ENCODE measurements around the gene CPSF2. TPM values are rescaled to one million over a fixed set of nuclear protein-coding genes. Genes with fewer than 3 reads are reported as not detected.

CPSF2 gene
- total and polyA plus RNA-seq, 2 of the 13 experiments (the other 11 are each of a cell fraction or from before 2014, with no cell fraction given) = 14.3 to 67.9 TPM

DNA sequence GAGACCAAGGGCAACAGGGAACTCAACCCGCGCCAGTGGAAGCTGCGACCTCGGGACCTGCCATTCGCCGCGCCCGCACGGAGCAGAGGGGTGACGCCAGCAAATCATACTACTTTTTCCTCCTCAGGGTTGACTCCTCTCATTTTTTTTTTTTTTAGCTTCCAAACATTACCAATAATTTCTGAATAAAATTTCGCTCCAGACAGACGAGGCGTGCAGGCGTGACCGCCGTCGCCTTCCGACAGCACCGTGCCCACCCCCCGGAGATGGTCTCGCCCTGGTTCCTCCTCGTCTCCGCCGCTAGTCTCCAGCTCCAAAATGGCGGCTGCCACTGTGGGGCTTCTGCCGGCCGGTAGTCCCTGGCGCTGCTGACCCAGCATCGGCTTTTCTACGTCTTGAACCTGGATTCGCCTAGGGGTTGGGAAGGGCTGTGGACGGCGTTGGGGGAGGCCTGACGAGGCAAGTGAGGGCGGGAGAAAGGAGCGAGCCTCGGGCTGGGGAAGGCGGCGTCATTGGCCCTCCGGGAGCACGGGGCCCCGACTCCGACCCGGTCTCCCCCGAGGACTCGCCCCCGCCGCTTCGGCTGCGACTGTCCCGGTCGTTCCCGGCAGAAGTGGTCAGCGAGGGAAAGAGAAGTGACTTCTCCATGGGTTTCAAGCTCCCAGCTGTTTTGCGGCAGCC is at the start of gene CPSF2, which contains the start of gene NDUFB1 (continued):
- TF ChIP-seq, protein P1, sequence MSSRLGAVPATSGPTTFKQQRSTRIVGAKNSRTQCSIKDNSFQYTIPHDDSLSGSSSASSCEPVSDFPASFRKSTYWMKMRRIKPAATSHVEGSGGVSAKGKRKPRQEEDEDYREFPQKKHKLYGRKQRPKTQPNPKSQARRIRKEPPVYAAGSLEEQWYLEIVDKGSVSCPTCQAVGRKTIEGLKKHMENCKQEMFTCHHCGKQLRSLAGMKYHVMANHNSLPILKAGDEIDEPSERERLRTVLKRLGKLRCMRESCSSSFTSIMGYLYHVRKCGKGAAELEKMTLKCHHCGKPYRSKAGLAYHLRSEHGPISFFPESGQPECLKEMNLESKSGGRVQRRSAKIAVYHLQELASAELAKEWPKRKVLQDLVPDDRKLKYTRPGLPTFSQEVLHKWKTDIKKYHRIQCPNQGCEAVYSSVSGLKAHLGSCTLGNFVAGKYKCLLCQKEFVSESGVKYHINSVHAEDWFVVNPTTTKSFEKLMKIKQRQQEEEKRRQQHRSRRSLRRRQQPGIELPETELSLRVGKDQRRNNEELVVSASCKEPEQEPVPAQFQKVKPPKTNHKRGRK (CRISPR knock-in tag; IDR thresholded peaks at IDR 0.05) = 0 out of 2 replicates have a peak, but pooled peaks have one; percentile 39
- TF ChIP-seq ARNT2 (CRISPR knock-in tag; IDR thresholded peaks at IDR 0.05; ENCODE audit: low read depth) (peak; percentile 83), SNAPC4 (CRISPR knock-in tag; IDR thresholded peaks at IDR 0.05) (no peak), ZNF350 (CRISPR knock-in tag; IDR thresholded peaks at IDR 0.05; ENCODE audit: borderline replicate concordance, low read depth) (peak; percentile 19; the same call in 1 of the 2 replicates), ZFP36L2 (CRISPR knock-in tag; IDR thresholded peaks at IDR 0.05) (no peak), ZBTB3 (CRISPR knock-in tag; IDR thresholded peaks at IDR 0.05; ENCODE audit: borderline replicate concordance, low read depth) (no peak), PRDM15 (CRISPR knock-in tag; IDR thresholded peaks at IDR 0.05) (peak; percentile 19; the same call in 1 of the 2 replicates), HNF4A (CRISPR knock-in tag; IDR thresholded peaks at IDR 0.05) (no peak), JUN (CRISPR knock-in tag; IDR thresholded peaks at IDR 0.05) (no peak), ZNF574 (CRISPR knock-in tag; IDR thresholded peaks at IDR 0.05) (peak; percentile 45; the same call in 1 of the 2 replicates)
- TF ChIP-seq, protein P2, sequence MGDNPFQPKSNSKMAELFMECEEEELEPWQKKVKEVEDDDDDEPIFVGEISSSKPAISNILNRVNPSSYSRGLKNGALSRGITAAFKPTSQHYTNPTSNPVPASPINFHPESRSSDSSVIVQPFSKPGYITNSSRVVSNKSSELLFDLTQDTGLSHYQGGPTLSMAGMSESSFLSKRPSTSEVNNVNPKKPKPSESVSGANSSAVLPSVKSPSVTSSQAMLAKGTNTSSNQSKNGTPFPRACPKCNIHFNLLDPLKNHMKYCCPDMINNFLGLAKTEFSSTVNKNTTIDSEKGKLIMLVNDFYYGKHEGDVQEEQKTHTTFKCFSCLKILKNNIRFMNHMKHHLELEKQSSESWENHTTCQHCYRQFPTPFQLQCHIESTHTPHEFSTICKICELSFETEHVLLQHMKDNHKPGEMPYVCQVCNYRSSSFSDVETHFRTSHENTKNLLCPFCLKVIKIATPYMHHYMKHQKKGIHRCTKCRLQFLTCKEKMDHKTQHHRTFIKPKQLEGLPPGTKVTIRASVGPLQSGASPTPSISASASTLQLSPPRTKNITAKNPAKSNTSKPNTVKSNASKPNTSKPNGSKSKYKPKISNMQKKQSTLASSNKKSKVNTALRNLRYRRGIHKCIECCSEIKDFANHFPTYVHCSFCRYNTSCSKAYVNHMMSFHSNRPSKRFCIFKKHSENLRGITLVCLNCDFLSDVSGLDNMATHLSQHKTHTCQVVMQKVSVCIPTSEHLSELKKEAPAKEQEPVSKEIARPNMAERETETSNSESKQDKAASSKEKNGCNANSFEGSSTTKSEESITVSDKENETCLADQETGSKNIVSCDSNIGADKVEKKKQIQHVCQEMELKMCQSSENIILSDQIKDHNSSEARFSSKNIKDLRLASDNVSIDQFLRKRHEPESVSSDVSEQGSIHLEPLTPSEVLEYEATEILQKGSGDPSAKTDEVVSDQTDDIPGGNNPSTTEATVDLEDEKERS (CRISPR knock-in tag; IDR thresholded peaks at IDR 0.05) = peak; percentile 67; the same call in 1 of the 2 replicates
